Stimulated activated CD4-positive, alpha-beta T cell treated with anti-CD3 and anti-CD28 coated beads, TNF-alpha, amount 100 ng/mL, for 1 hour (primary cell): ENCODE results near the gene PRKCB.
"Not testable (repeated sequence)": the region's sequence is repeated elsewhere in the genome, so short reads cannot be mapped to it uniquely, and the experiment has no call there.

Experiments
- DNase-seq, 3 donors: peaks; one replicate each; pipeline ENCODE4 v3.0.0-alpha.2; 2020; ENCODE audit warnings: low read depth in 3 of 3, low spot score in 1 of 3

The PRKCB gene

DNA sequence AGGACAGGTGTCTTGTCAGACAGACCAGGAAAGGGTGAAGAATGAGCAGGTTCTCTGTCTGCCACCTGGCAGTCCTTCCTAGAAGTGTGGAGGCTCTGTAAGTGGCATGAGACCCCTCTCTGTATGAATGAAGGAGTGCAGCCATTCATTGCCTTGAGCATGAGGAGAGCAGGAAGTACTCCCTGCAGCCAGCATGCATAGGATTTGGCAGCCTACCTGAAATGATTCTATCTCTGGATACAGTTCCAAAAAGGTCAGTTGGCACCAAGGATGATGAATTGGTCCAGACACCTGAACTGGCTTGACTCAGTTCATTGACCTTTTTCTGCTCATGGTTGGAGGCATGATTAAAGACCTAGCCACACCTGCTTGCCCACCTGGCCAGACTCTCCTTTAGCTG lies 163.0 kb downstream of the PRKCB start:
- no peak for DNase-seq

DNA sequence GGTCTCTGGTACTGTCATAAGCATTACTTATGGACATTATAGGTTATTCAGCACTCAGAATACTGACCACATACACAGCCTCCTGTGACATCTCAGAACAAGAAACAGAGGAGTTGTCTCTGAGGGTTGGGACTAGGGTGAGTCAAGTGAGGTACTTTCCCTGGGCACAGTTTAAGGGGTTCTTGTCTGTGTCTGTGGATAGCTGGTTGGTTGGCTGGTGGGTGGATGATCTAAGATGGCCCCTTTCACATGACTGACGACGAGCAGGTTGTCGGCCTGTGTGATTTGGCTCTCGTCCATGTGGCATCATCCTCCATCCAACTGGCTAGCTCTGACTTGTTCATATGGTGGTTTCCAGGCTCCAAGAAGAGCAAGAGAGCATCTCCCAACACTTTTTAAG lies 163.9 kb downstream of the PRKCB start:
- DNase-seq, result no peak

DNA sequence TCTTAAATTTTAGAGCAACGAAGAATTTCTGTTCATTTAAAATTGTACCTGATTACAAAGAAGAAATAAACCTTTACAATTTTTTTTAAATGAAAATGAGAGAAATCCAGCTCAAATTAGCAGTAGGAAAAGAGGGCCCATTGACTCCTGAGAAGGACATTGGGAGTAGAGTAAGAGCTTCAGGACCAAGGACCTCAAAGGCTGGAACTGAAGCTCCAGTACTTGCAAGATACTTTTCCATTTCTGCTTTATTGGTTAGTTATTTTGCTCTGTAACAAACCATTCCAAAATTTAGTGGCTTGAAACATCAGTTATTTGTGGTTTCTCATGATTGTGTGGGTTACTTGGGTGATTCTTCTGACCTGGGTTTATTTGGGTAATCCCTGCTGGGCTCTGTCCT lies 165.9 kb downstream of the PRKCB start:
- DNase-seq, result no peak

- DNase-seq, result no peak
Observed at GRCh38 chr16:24002619-24003018, 166.8 kb downstream of the PRKCB start.

GRCh38 chr16:24005577-24005976 lies 169.8 kb downstream of the PRKCB start:
- DNase-seq, result no peak

DNA sequence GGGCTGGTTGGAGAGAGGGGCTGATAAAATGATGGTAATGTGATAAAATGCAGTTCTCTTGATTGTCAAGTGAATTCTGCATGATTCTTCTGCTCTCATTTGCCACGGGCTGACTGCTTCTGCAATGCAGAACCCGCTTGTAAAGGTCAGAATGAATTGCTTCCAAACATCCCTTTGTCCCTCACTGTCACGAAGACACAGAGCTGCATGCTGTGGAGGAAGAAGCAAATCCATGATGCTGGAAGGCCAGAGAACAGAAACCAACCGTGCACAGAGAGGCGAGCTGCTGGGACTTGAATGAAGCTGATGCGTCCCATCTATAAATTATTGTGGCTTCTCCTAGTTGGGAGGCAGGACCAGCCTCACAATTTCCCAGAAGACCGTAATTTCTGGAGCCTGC lies 171.6 kb downstream of the PRKCB start:
- DNase-seq, result no peak

- DNase-seq, result no peak
Observed at GRCh38 chr16:24007934-24008333, 172.2 kb downstream of the PRKCB start.

- DNase-seq, result no peak
Observed at GRCh38 chr16:24009098-24009497, 173.3 kb downstream of the PRKCB start.

DNA sequence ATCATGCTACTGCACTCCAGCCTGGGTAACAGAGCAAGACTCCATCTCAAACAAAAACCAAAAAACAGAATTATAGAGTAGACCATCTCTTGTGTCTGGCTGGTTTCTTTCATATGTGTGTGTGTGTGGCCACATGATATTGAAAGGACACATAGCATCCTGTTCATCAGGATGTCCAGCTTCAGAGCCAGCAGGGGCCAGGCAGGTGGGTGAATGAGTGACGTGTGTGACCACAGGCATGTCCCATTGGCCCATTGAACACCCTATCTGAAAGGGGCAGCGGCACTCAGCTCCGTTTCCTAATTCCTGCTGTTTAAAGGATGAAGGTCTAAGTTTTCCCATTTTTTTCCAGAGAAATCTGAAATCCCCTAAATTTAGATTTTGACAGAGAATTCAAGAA lies 174.2 kb downstream of the PRKCB start:
- no peak for DNase-seq

DNA sequence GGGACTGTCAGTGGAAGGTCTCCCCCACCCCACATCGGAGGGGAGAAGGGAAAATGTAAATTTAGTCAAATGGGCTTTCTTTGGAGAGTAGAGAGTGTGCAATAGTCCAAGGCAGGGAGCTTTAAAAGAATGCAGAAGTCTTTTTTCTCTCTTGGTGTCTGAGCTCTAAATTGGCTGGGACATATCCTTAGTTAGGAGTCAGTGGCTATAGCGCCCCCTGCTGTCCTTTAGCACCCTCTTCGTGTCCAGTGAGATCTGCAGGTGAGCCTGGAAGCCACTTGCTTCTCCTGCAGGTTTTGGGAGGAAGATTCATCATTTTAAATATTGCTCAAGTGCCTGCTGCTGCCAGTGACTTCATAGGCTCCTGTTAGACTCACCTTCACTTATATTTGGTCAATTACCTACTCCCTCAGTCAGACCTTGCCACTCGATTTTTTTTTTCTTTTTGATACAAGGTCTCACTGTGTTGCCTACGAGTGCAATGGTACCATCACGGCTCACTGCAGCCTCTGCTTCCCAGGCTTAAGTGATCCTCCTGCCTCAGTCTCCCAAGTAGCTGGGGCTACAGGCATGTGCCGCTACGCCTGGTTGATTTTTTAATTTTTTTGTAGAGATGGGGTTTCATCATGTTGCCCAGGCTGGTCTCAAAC lies 174.8 kb downstream of the PRKCB start:
- peak; percentile 57 to 66 (median 60) for DNase-seq

DNA sequence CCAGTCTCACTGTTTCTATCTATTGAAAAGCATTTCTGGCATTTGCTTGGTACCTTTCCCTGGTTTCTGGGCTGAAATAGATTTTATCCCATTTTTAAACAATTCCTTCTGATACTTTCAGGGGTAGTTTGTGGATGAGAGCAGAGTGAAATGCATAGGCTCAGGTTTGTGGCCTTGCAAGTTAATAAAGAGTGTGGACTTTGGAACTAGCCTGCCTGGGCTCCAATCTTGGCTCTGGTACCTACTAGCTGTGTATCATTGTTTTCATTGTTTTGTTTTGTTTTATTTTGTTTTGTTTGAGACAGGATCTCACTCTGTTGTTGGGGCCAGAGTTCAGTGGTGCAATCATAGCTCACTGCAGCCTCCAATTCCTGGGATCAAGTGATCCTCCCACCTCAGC lies 175.5 kb downstream of the PRKCB start:
- no peak for DNase-seq

DNA sequence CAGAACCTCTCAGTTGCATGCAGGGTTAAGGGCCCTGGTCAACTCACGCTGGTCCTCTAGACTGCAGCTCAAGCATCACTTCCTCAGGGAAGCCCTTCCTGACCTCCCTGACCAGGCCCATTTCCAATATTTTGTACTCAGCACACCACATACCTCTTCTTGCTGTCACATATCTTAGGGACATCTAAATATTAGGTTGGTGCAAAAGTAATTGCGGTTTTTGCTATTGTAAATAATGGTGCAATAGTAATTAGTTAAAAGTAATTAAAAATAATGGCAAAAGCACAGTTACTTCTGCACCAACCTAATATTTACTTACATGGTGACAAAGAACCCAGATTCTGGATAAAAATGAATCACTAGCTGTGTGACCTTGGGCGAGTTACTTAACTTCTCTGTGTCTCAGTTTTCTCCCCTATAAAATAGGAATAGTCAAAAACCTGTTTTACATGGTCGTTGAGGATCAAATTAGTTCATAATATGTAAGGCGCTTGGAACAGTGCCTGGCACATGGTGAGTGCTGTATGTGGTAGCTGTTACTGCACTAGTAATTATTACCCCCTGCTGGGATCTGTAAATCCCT lies 177.4 kb downstream of the PRKCB start:
- no peak for DNase-seq

- DNase-seq, result peak; percentile 7 to 12 (median 9)
Observed at GRCh38 chr16:24013864-24014645, 178.3 kb downstream of the PRKCB start.

DNA sequence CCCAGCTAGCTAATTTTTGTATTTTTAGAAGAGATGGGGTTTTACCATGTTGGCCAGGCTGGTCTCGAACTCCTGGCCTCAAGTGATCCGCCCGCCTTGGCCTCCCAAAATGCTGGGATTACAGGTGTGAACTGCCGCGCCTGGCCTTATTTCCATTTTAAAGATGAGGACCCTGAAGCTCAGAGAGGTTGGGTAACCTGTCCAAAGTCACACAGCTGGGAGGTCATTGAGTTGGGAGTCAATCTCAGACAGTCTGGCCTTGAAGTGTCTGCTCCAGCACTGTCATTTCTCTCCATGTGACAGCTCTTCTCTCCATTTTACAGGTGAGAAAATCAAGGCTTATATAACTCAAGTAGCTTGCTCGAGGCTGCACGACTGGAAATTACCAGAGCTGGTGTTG lies 179.2 kb downstream of the PRKCB start:
- DNase-seq, result not testable (repeated sequence)

DNA sequence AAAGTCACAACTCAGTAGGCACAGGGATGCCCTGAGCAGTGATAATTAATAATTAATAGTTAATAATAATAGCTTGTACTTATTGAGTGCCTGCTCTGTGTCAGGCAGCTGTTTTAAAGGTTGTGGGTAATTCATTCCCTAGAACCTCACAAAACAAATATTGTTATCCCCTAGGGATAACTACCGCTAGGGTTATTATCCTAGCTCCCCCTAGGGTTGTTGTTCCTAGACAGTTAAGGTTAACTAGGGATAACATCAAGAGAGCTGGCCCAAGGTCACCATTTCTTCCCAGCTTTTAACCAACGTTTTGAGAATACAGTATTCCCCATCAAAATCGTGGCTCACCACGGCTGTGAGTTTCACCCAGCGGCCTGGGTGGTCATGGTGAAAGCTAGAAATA lies 180.1 kb downstream of the PRKCB start:
- no peak for DNase-seq

DNA sequence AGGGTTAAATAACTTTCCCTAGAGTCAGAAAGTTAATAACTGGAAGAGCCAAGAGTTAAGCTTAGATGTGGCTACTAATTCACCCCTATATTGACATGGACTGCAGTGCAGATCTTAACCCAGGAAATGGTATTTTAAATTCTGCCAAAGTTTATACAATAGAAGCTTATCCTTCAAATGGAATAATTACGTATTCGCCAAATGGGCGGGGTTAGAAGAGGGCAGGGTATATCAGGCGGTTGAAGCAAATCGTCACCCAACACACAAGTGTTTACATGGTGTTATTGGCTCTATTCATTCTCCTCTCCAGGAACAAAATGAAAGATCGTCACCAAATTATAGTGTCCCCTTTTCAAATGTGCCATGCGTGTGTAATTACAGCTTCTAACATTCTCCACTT lies 182.7 kb downstream of the PRKCB start:
- DNase-seq, result no peak

GRCh38 chr16:24022797-24023196 lies 187.0 kb downstream of the PRKCB start:
- no peak for DNase-seq

- no peak for DNase-seq
Observed at GRCh38 chr16:24023621-24024020, 187.8 kb downstream of the PRKCB start.

- no peak for DNase-seq
Observed at GRCh38 chr16:24024971-24025370, 189.2 kb downstream of the PRKCB start.

GRCh38 chr16:24027466-24027865 lies 191.7 kb downstream of the PRKCB start:
- DNase-seq, result no peak

GRCh38 chr16:24029841-24030240 lies 194.1 kb downstream of the PRKCB start:
- DNase-seq, result not testable (repeated sequence)

DNA sequence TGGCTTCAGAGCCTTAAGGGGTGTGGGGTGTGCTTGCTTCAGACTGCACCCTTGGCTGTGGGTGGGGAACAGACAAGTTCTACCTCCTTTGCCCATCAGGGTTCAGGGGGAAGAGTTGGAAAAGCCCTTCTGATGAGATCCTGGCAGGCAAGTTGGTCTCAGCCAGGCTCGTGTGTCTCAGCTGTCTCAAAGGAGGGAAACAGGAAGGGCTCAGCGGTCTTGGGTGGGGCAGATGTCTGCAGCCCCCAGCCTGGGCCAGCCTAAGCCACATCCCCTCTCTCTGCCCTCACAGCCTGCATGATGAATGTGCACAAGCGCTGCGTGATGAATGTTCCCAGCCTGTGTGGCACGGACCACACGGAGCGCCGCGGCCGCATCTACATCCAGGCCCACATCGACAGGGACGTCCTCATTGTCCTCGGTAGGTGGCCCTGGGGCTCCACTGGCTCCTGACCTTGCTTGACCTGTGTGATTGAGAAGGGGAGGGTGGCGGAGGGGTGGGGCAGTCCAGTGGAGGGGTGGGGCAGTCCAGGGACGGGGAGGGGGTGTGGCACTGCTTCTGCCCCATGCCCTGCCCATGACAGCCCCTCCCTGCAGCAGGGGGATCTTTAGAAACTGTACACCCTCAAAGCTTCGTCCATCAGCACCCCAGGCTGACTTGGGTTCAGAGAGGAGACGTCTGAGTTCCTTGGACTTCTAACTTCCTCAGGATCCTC lies 199.5 kb downstream of the PRKCB start:
- no peak for DNase-seq
